NCI-H1048 (cell line): Measurements from ENCODE around the gene FAM20A.
"Not testable (repeated sequence)": the region's sequence is repeated elsewhere in the genome, so short reads cannot be mapped to it uniquely, and the experiment has no call there.

ENCODE experiments used
- DNase-seq: peaks from one replicate; lab custom pipeline; 2025; lab: John Stamatoyannopoulos, UW

FAM20A gene

GRCh38 chr17:68492394-68493054 lies 108.6 kb downstream of the FAM20A start:
- not testable (repeated sequence) for DNase-seq

- DNase-seq: no peak
Measured at GRCh38 chr17:68491381-68492231, 109.6 kb downstream of the FAM20A start.

- no peak for DNase-seq
Measured at GRCh38 chr17:68489919-68490318, 111.2 kb downstream of the FAM20A start.
